Measurements from ENCODE around the gene OSTM1.

DNA sequence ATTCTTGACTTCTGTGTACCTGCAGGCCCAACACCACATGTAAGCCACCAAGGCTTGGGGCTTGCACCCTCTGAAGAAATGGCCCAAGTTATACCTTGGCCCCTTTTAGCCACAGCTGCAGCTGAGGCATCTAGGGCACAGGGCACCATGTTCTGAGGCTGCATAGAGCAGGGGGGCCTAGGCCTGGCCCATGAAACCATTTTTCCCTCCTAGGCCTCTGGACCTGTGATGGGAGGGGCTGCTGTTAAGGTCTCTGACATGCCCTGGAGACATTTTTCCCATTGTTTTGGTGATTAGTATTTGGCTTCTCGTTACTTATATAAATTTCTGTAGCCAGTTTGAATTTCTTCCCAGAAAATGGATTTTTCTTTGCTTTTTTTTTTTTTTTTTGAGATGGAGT is 66.2 kb downstream of the OSTM1 start:
- TF ChIP-seq, protein P1, sequence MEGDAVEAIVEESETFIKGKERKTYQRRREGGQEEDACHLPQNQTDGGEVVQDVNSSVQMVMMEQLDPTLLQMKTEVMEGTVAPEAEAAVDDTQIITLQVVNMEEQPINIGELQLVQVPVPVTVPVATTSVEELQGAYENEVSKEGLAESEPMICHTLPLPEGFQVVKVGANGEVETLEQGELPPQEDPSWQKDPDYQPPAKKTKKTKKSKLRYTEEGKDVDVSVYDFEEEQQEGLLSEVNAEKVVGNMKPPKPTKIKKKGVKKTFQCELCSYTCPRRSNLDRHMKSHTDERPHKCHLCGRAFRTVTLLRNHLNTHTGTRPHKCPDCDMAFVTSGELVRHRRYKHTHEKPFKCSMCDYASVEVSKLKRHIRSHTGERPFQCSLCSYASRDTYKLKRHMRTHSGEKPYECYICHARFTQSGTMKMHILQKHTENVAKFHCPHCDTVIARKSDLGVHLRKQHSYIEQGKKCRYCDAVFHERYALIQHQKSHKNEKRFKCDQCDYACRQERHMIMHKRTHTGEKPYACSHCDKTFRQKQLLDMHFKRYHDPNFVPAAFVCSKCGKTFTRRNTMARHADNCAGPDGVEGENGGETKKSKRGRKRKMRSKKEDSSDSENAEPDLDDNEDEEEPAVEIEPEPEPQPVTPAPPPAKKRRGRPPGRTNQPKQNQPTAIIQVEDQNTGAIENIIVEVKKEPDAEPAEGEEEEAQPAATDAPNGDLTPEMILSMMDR (IDR thresholded peaks at IDR 0.05; ENCODE audit: low read depth, low read length, poor library complexity, severe bottlenecking): no peak
- no peak for TF ChIP-seq EZH2phosphoT487 (IDR thresholded peaks at IDR 0.05; ENCODE audit: borderline replicate concordance, low read length)
